ENCODE results near the gene SPAG16. TPM values are rescaled to one million over a fixed set of nuclear protein-coding genes. Genes with fewer than 3 reads are reported as not detected.

SPAG16 gene
- total RNA-seq, 1 donor = 56.1 TPM

GRCh38 chr2:214127170-214127569, 842.9 kb downstream of the SPAG16 start:
- TF ChIP-seq CTCF (IDR thresholded peaks at IDR 0.05; ENCODE audit: insufficient read depth, low read depth, low read length) = no peak
- no peak for DNase-seq (ENCODE audit: low read depth)
- H3K4me3 ChIP-seq (ENCODE audit: low read depth, low read length) = no peak overlapping the region

GRCh38 chr2:214127571-214127970, 843.3 kb downstream of the SPAG16 start:
- TF ChIP-seq CTCF (IDR thresholded peaks at IDR 0.05; ENCODE audit: insufficient read depth, low read depth, low read length) = no peak
- DNase-seq (ENCODE audit: low read depth) = peak; percentile 59
- no peak overlapping the region for H3K4me3 ChIP-seq (ENCODE audit: low read depth, low read length)

- no peak for TF ChIP-seq CTCF (IDR thresholded peaks at IDR 0.05; ENCODE audit: insufficient read depth, low read depth, low read length)
- H3K4me3 ChIP-seq (ENCODE audit: low read depth, low read length) = no peak overlapping the region
- no peak for DNase-seq (ENCODE audit: low read depth)
Observed at GRCh38 chr2:214128040-214128439, 843.8 kb downstream of the SPAG16 start.

- DNase-seq (ENCODE audit: low read depth) = no peak
- no peak overlapping the region for H3K4me3 ChIP-seq (ENCODE audit: low read depth, low read length)
- no peak for TF ChIP-seq CTCF (IDR thresholded peaks at IDR 0.05; ENCODE audit: insufficient read depth, low read depth, low read length)
Observed at GRCh38 chr2:214130114-214130513, 845.9 kb downstream of the SPAG16 start.

- no peak for DNase-seq (ENCODE audit: low read depth)
- no peak overlapping the region for H3K4me3 ChIP-seq (ENCODE audit: low read depth, low read length)
- no peak for TF ChIP-seq CTCF (IDR thresholded peaks at IDR 0.05; ENCODE audit: insufficient read depth, low read depth, low read length)
Observed at GRCh38 chr2:214135966-214136365, 851.7 kb downstream of the SPAG16 start.

- no peak for TF ChIP-seq CTCF (IDR thresholded peaks at IDR 0.05; ENCODE audit: insufficient read depth, low read depth, low read length)
- DNase-seq (ENCODE audit: low read depth) = no peak
Observed at GRCh38 chr2:214138779-214139178, 854.5 kb downstream of the SPAG16 start.

GRCh38 chr2:214139630-214140284, 855.5 kb downstream of the SPAG16 start:
- H3K4me3 ChIP-seq (ENCODE audit: low read depth, low read length) = no peak overlapping the region
- no peak for TF ChIP-seq CTCF (IDR thresholded peaks at IDR 0.05; ENCODE audit: insufficient read depth, low read depth, low read length)
- DNase-seq (ENCODE audit: low read depth) = no peak

More at GRCh38 chr2:214138779-214139178, 854.5 kb downstream of the SPAG16 start:
- no peak overlapping the region for H3K4me3 ChIP-seq (ENCODE audit: low read depth, low read length)

Data from fibroblast of villous mesenchyme (primary cell).